ENCODE results near the gene ZMIZ1.

Gene ZMIZ1

GRCh38 chr10:79254333-79255006 lies 185.7 kb downstream of the ZMIZ1 start:
- DNase-seq = no peak

- no peak for DNase-seq
Observed at GRCh38 chr10:79255007-79255507, 186.3 kb downstream of the ZMIZ1 start.

- no peak for DNase-seq
Observed at GRCh38 chr10:79256264-79256806, 187.6 kb downstream of the ZMIZ1 start.

- DNase-seq = no peak
Observed at GRCh38 chr10:79258894-79259293, 190.1 kb downstream of the ZMIZ1 start.

- no peak for DNase-seq
Observed at GRCh38 chr10:79259834-79260233, 191.1 kb downstream of the ZMIZ1 start.

GRCh38 chr10:79260811-79261740 lies 192.3 kb downstream of the ZMIZ1 start:
- no peak for DNase-seq

- no peak for DNase-seq
Observed at GRCh38 chr10:79262131-79262530, 193.4 kb downstream of the ZMIZ1 start.

GRCh38 chr10:79262959-79263746 lies 194.4 kb downstream of the ZMIZ1 start:
- no peak for DNase-seq

- no peak for DNase-seq
Observed at GRCh38 chr10:79263939-79264338, 195.2 kb downstream of the ZMIZ1 start.

- no peak for DNase-seq
Observed at GRCh38 chr10:79264942-79265341, 196.2 kb downstream of the ZMIZ1 start.

- no peak for DNase-seq
Observed at GRCh38 chr10:79266084-79266483, 197.3 kb downstream of the ZMIZ1 start.

- DNase-seq = no peak
Observed at GRCh38 chr10:79266543-79267312, 198.0 kb downstream of the ZMIZ1 start.

- DNase-seq = no peak
Observed at GRCh38 chr10:79267499-79267898, 198.7 kb downstream of the ZMIZ1 start.

- no peak for DNase-seq
Observed at GRCh38 chr10:79268161-79268601, 199.4 kb downstream of the ZMIZ1 start.

- DNase-seq = no peak
Observed at GRCh38 chr10:79268742-79269141, 200.0 kb downstream of the ZMIZ1 start.

GRCh38 chr10:79269443-79269842 lies 200.7 kb downstream of the ZMIZ1 start:
- DNase-seq = no peak

GRCh38 chr10:79269969-79270368 lies 201.2 kb downstream of the ZMIZ1 start:
- no peak for DNase-seq

GRCh38 chr10:79270466-79271246 lies 201.9 kb downstream of the ZMIZ1 start:
- DNase-seq = no peak

- no peak for DNase-seq
Observed at GRCh38 chr10:79272353-79272752, 203.6 kb downstream of the ZMIZ1 start.

GRCh38 chr10:79273604-79274003 lies 204.8 kb downstream of the ZMIZ1 start:
- no peak for DNase-seq
